ENCODE data around the gene PAX7.

PAX7 gene

DNA sequence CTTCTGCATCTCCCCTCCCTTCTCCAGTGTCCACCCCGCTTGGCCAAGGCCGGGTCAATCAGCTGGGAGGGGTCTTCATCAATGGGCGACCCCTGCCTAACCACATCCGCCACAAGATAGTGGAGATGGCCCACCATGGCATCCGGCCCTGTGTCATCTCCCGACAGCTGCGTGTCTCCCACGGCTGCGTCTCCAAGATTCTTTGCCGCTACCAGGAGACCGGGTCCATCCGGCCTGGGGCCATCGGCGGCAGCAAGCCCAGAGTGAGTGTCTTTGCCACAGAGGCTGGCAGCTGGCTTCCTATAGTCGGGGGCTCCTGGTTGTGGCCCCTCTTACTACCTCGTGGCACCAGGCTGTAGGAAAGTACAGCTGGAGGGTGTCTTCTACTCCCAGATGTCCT, 3.6 kb downstream of the PAX7 start:
- H3K4me3 ChIP-seq (ENCODE audit: low read depth, low read length): no peak overlapping the region
- TF ChIP-seq, protein P1, sequence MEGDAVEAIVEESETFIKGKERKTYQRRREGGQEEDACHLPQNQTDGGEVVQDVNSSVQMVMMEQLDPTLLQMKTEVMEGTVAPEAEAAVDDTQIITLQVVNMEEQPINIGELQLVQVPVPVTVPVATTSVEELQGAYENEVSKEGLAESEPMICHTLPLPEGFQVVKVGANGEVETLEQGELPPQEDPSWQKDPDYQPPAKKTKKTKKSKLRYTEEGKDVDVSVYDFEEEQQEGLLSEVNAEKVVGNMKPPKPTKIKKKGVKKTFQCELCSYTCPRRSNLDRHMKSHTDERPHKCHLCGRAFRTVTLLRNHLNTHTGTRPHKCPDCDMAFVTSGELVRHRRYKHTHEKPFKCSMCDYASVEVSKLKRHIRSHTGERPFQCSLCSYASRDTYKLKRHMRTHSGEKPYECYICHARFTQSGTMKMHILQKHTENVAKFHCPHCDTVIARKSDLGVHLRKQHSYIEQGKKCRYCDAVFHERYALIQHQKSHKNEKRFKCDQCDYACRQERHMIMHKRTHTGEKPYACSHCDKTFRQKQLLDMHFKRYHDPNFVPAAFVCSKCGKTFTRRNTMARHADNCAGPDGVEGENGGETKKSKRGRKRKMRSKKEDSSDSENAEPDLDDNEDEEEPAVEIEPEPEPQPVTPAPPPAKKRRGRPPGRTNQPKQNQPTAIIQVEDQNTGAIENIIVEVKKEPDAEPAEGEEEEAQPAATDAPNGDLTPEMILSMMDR (IDR thresholded peaks at IDR 0.05; ENCODE audit: low read depth, low read length): no peak

DNA sequence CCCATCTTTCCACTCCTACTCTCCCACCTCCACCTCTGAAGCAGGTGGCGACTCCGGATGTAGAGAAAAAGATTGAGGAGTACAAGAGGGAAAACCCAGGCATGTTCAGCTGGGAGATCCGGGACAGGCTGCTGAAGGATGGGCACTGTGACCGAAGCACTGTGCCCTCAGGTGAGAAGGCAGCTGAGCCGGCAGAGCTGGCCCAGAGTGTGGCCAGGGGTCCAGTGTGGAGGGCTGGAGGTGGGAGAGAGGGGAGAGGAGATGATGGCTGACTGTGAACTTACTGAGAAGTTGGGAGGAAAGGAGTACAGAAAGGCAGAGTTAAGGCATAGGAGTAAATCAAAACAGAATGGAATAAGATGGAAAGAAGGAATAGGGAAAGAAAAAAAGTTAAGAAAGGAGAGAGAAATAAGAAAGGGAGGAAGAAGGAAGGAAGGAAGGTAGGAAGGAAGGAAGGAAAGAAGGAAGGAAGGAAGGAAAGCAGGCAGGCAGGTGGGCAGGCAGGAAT, 4.5 kb downstream of the PAX7 start:
- TF ChIP-seq, protein P1 (IDR thresholded peaks at IDR 0.05; ENCODE audit: low read depth, low read length): no peak
- no peak overlapping the region for H3K4me3 ChIP-seq (ENCODE audit: low read depth, low read length)

DNA sequence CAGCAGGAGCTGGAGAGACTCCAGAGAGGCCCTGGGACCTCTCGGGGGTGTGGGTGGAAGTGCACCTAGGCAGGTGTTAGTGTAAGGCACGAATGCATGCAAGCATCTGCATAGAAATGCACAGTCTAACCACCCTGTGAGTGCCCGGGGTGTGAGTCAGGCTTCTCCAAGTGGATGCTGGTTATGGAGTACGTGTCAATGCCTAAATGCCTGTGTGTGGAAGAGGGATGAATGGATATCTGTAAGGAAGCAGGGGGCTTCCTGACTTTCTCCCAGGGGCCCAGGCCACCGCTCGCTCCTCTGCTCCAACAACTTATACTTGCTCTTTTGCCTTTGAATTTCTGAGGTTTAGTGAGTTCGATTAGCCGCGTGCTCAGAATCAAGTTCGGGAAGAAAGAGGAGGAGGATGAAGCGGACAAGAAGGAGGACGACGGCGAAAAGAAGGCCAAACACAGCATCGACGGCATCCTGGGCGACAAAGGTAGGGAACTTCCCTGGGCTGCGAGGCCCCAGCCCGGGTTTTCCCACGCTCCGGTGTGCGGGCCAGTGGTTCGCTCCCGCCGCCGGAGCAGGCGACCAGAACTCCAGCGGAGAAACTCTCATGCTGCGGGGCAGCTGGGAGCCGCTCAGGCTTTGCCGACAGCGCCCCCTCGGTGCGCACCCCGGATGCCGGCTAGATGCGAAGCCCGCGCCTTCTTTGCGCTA, 5.4 kb downstream of the PAX7 start:
- no peak overlapping the region for H3K4me3 ChIP-seq (ENCODE audit: low read depth, low read length)
- TF ChIP-seq, protein P1 (IDR thresholded peaks at IDR 0.05; ENCODE audit: low read depth, low read length): no peak

DNA sequence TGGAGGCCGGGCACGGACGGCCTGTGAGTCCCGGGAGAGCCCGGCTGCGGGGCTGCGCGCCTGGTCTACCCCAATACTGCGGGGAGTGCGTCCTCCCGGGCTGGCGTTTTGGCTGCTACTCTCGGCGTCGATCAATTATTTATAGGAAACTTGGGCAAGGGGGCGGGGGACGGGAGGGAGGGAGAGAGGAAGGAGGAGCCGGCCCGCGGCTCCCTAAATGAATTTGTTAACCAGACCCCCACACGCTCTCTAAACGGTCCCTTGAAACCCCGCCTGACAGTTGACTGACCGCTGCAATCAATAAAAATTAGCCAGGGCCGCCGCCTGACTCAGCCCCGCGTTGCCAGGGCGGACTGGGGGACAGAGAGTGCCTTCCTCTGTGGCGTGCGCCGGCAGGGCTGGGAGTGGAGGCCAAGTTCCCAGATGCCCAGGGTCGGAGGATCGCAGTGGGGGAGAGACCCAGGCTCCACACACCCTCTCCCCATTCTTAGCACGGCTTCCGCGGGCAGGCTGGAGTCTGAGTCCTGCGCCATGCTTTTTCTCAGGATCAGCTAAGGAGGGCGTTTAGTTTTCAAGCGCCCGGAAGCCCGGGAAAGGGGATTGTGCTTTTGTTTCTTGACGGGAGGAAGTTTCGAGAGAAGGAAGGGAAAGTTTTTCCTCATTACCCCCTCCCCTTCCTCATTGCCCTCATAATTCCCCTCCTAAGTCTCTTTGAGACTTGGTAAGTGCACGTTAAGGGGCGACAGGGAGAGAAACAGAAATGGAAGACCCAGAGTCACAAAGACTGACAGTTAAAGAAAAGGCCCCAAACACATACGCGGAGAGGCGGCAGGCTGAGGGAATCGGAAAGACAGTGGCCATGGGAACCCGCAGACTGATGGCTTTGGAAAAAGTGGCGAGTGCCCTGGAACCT, 6.2 kb downstream of the PAX7 start:
- TF ChIP-seq, protein P1 (IDR thresholded peaks at IDR 0.05; ENCODE audit: low read depth, low read length): no peak
- no peak overlapping the region for H3K4me3 ChIP-seq (ENCODE audit: low read depth, low read length)

DNA sequence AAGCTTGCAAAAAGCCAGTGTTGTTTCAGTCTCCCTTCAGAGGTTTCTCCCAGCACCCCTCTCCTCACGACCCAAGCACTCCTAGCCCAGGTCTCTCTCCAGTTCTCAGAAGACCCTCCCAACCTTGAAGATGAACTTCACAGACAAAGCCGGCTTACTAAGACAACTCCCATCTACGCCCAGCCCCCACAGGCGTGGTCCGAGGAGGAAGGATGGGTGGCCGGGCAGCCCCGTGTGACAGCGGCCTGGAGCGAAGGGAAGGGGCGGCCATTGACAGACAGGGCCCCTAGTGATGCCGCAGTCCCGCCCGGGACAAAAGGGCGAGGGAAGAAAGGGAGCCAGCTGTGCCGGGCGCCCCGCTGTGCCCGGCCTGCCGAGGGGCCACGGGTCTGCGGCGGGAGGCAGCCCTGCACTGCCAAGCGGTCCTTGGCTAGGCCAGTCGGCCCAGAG, 6.9 kb downstream of the PAX7 start:
- no peak overlapping the region for H3K4me3 ChIP-seq (ENCODE audit: low read depth, low read length)
- TF ChIP-seq, protein P1 (IDR thresholded peaks at IDR 0.05; ENCODE audit: low read depth, low read length): no peak

DNA sequence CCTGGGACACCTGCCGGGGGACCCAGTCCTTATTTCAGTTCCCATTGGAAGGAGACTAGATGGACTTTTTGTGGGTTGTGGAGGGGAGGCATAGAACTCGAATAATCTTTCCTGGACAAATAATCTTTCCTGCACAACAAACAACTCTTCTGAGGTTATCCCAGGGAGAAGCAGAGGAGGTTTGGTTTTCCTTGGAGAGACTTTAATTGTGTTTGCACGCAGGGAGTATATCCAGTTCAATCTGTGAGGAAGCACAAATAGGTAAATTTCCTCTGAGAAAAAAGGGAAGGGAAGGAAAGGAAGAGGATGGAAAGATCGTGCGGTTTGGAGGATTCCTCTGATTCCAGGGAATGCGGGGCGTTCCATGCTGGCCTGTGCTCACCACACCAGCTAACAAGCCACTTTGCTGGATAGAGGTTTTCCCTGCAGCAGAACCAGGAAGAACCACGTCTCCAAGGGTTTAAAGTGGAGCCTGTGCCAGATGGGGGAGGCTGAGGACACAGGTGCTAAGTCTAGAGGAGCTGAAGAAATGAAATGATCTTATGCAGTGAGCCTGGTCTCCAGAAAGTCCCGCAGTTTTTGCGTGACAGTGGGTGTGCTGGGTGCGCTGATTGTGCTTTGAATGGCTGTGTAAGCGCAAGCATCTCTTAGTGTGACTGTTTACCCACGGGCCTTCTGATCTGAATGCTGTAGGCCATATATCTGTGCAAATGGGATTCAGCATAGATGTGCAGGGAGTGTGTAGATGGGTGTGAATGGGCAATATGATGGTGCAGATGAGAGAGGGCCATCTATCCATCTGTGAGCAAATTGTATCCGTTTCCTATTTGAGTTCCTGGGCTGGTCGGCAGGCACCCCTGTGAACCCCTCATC, 7.6 kb downstream of the PAX7 start:
- H3K4me3 ChIP-seq (ENCODE audit: low read depth, low read length): no peak overlapping the region
- TF ChIP-seq, protein P1 (IDR thresholded peaks at IDR 0.05; ENCODE audit: low read depth, low read length): no peak
